AG10803 (cell line): ENCODE data around the gene DLGAP5.

Experiments
- DNase-seq: peaks from one replicate; pipeline ENCODE4 v3.0.0; 2010; ENCODE audit warnings: low read depth
- H3K4me3 ChIP-seq: 2 replicates; pipeline ENCODE4 v1.5.1; 2011; ENCODE audit warnings: mild to moderate bottlenecking, low read length, control low read depth
- TF ChIP-seq, protein P1 (sequence below): conservative IDR thresholded peaks from 2 replicates; pipeline ENCODE4 v1.5.1; 2011; ENCODE audit warnings: mild to moderate bottlenecking, low read length, control low read depth, inconsistent platforms

DLGAP5 gene, protein sequence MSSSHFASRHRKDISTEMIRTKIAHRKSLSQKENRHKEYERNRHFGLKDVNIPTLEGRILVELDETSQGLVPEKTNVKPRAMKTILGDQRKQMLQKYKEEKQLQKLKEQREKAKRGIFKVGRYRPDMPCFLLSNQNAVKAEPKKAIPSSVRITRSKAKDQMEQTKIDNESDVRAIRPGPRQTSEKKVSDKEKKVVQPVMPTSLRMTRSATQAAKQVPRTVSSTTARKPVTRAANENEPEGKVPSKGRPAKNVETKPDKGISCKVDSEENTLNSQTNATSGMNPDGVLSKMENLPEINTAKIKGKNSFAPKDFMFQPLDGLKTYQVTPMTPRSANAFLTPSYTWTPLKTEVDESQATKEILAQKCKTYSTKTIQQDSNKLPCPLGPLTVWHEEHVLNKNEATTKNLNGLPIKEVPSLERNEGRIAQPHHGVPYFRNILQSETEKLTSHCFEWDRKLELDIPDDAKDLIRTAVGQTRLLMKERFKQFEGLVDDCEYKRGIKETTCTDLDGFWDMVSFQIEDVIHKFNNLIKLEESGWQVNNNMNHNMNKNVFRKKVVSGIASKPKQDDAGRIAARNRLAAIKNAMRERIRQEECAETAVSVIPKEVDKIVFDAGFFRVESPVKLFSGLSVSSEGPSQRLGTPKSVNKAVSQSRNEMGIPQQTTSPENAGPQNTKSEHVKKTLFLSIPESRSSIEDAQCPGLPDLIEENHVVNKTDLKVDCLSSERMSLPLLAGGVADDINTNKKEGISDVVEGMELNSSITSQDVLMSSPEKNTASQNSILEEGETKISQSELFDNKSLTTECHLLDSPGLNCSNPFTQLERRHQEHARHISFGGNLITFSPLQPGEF

DNA sequence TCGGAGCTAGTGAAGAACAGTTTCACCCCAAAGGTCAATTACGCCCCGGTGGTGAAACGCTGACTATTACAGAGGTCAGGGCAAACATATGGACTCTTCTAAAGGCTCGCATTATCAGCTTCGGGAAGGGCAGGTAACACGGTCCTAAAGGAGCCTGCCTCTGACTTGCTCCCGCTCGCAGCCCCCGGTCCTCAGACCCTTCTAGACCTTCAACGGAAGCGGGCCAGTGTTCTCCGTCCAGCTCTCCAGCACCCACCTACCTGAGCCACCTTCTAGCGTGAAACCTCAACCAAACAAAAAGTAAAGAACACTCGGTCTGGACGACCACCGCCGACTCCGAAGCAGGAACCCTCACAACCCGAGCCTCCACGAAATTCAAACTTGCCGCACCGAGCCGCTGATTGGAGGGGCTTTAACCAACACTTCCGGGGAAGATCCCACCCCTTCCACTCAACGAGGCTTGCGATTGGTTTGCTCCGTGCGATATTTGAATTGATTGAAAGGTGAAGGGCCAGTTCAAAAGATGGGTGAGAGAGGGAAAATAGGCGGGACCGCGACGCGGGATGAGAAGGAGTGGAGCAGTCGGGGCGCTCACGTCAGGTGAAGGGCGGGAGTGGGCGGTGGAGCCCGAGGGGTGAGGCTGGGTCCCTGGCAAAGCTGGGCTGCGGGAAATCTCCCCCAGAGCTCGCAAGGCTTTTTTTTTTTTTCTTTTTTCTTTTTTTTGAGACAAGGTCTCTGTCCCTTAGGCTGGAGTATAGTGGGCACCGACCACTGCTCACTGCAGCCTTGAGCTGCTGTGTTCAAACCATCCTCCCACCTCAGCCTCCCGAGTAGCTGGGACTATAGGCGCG is at the start of gene DLGAP5:
Gene DLGAP5, minus strand, starts transcription at position 383 of the 851 bp plus-strand sequence. CDS start 2,406 bp downstream, outside the sequence.
- peak; percentile 92 for DNase-seq
- H3K4me3 ChIP-seq, result peak within 1 kb of the TSS; percentile 91
- TF ChIP-seq, protein P1, sequence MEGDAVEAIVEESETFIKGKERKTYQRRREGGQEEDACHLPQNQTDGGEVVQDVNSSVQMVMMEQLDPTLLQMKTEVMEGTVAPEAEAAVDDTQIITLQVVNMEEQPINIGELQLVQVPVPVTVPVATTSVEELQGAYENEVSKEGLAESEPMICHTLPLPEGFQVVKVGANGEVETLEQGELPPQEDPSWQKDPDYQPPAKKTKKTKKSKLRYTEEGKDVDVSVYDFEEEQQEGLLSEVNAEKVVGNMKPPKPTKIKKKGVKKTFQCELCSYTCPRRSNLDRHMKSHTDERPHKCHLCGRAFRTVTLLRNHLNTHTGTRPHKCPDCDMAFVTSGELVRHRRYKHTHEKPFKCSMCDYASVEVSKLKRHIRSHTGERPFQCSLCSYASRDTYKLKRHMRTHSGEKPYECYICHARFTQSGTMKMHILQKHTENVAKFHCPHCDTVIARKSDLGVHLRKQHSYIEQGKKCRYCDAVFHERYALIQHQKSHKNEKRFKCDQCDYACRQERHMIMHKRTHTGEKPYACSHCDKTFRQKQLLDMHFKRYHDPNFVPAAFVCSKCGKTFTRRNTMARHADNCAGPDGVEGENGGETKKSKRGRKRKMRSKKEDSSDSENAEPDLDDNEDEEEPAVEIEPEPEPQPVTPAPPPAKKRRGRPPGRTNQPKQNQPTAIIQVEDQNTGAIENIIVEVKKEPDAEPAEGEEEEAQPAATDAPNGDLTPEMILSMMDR, result no peak

DNA sequence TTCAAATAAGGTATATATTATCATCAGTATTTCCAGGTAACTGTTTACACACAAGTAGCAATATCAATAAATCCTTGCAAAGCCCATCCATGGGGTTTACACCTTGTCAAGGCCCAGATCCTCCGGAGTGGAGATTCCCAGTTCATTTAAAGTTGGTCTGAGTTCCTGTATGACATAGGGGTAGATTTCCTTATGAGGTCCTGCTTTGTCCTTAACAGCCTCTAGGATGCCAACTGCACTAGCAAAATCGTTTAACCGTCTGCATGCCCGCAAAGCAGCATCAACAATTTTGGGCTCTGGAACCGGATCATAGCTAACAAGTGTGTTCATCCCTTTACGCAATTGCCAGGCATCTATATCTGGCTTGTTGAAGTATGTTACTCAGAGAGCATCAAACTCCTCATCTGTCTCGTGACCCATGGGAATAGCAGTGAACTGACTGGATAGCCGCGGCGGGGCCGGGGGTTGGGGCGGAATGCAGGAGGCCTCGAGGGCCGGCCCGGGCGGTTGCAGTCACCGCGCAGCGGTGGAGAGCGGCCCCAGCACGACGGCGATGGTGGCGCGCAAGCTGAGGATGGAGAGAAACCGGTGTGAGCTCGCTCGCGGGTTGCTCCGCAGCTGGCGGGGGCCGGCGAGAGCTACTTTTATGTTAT is 49.3 kb upstream of the DLGAP5 start:
- DNase-seq, result peak; percentile 54
- TF ChIP-seq, protein P1, result no peak

DNA sequence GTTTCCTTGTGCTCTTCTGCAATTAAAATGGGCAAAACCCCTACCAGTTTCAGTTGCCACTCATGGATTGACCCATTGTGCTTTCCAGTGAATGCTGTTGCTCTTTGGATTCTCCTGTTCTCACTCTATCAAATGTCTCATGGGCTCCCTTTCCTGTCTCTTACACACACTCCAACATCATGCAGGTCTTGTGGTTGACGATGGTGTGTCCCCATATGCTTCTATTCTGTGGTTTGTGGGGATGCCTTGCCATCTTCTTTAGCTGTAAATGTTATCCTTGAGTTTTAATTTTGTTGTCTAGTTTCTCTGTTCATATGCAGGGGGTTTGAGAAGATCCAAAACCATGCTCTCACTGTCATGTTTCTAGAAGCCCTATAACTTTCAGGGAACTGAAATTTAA is 47.9 kb upstream of the DLGAP5 start:
- no peak overlapping the region for H3K4me3 ChIP-seq
- no peak for DNase-seq
- TF ChIP-seq, protein P1, result no peak

More for the DNA sequence above, 49.3 kb upstream of the DLGAP5 start:
- no peak overlapping the region for H3K4me3 ChIP-seq

DNA sequence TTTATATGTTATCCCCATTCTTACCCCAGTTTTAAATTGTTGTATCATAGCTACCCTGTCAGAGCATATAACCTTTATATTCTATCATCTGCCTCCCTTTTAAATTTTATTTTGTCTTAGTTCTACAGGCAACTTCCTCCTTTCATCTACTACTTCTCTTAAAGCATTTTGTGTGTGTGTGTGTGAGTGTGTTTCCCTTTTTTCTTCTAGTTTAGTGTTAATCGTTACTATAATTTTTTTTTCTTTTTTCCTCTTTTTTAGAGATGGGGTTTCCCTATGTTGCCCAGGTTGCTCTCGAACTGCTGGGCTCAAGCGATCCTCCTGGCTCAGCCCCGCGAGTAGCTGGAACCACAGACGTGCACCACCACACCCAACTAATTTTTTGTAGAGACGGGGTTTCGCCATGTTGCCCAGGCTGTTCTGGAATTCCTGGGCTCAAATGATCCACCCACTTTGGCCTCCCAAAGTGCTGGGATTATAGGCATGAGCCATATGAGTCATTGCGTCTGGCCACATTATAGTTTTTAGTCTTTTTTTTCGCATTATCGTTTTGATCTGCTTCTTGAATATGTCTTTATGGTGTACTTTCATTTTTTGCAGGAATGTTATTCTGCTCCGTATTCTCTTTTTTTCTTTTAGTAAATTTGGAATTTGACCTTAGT is 46.8 kb upstream of the DLGAP5 start:
- DNase-seq, result no peak
- TF ChIP-seq, protein P1, result no peak
- H3K4me3 ChIP-seq, result no peak overlapping the region

DNA sequence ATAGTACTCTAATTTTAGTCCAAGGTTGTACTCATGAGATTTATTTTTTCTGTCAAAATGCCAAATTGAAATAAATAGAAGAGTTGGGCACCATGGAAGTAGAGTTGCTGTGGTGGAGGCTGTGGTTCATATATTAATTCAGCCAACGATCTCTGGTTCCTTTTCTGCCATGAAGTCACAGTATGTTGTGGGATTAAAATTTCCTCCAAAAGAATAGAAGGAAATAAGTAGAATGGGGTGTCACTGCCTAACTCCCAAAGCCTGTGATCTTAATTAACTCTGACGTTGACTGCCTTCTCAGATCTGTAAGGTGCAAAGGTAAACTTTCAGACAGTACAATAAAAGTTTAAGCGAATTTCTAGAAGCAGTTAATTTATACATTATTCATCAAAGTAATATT is 42.2 kb upstream of the DLGAP5 start:
- TF ChIP-seq, protein P1, result no peak

DNA sequence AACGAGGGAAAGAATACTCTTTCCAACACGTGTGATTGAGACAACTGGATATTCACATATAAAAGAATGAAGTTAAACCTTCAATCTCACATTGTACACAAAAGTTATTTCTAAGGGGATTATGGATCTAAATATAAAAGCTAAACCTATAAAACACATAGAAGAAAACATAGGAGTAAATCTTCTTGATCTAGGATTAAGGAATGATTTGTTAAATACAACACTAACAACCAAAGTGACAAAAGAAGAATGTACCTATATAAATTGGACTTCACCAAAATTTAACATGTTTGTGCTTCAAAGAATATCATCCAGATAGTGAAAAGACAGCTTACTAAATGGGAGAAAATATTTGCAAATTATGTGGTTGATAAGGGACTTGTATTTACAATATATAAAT is 36.9 kb upstream of the DLGAP5 start:
- DNase-seq, result no peak
- H3K4me3 ChIP-seq, result no peak overlapping the region
- TF ChIP-seq, protein P1, result no peak

More for the DNA sequence above, 42.2 kb upstream of the DLGAP5 start:
- no peak for DNase-seq
- no peak overlapping the region for H3K4me3 ChIP-seq
